Activated naive CD8-positive, alpha-beta T cell treated with anti-CD3 and anti-CD28 coated beads, Interleukin-2, amount 50 U/mL, for 24 hours (primary cell): ENCODE data around the gene WHAMM.
"Not testable (repeated sequence)": the region's sequence is repeated elsewhere in the genome, so short reads cannot be mapped to it uniquely, and the experiment has no call there.

ENCODE experiments used
- ATAC-seq: fragments of 150-1000 bp; cut with Tn5 transposase; one replicate; pipeline ENCODE4 v1.10.0; 2021
- DNase-seq: peaks from one replicate; pipeline ENCODE4 v3.0.0; 2021
- H3K27ac Mint-ChIP-seq: one replicate; pipeline ENCODE4 v1.8.0; 2021; ENCODE audit warnings: mild to moderate bottlenecking, mixed read lengths
- H3K27me3 Mint-ChIP-seq: one replicate; pipeline ENCODE4 v1.8.0; 2021; ENCODE audit warnings: mixed read lengths
- H3K36me3 Mint-ChIP-seq: one replicate; pipeline ENCODE4 v1.8.0; 2021; ENCODE audit warnings: low read depth, mixed read lengths
- H3K4me1 Mint-ChIP-seq: one replicate; pipeline ENCODE4 v1.8.0; 2021; ENCODE audit warnings: mixed read lengths
- H3K4me3 Mint-ChIP-seq: one replicate; pipeline ENCODE4 v1.8.0; 2021; ENCODE audit warnings: mild to moderate bottlenecking, moderate library complexity, mixed read lengths
- H3K9me3 Mint-ChIP-seq: one replicate; pipeline ENCODE4 v1.8.0; 2021; ENCODE audit warnings: mixed read lengths

Gene WHAMM

DNA sequence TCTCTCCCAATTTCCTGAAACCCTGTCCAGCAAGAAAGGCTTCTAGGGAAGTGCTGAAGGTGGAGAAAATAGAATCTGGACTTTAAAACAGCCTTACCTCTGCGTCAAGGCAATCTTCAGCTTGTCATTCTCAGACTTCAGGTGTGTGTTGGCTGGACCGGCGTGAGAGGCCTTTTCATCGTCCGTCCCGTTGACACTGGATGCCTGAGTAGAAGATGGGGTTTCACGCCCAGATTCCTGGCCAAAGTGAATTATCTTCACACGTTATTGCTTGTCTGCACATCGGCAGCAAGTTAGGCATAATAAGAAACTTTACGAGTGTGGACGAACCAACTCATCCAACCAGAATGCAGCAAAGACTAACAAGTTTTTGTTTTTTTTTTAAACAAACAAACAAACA, 49.5 kb downstream of the WHAMM start:
- Mint-ChIP-seq H3K4me1 (peaks cover 6% of the 10 kb centered on the region), H3K36me3 (no peaks in the 10 kb centered on the region), H3K4me3 (no peak overlapping the region), H3K27me3 (no peaks in the 10 kb centered on the region), H3K27ac (no peak overlapping the region), H3K9me3 (no peaks in the 10 kb centered on the region)
- no peak for DNase-seq
- ATAC-seq, result no peak

DNA sequence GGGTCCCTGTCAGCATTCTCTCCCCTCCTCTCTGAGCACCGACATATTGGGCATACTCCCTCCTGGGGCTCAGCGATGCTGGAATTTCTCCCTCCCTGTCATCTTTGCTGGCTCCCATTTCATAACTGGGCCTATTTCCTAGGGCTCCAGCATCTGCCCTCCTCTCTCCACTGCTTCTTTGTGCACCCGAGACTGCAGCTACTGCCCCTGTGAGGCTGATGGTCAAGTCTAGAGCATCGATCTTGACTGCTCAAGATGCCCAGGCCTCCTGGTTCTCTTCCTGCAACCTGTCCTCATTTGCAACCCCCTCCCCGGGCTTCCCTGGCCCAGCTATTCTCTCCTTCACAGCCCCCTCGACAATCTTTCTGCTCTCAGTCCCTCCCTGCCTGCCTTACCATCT, 53.5 kb downstream of the WHAMM start:
- Mint-ChIP-seq H3K9me3 (no peaks in the 10 kb centered on the region), H3K27ac (no peak overlapping the region), H3K4me1 (no peaks in the 10 kb centered on the region), H3K36me3 (no peaks in the 10 kb centered on the region), H3K27me3 (no peaks in the 10 kb centered on the region), H3K4me3 (no peak overlapping the region)
- DNase-seq, result no peak
- no peak for ATAC-seq

DNA sequence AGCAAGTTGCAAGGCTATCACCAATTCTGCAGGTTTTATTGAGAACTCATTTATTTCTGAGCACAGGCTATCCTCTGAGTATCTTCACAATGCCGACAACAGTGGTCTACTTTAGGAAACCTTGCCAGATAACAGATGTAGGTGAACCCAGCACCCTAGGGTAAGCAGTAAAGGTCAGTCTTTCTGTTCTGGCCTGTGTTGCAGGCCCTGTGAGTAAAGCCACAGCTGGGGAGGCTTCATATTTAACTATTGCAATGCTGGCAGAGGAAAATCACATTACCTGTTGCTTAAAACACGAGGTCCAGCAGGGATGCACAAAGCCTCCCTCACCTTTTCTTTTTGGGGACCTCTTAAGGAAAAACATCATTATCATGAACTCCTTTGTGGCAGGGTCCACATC, 55.5 kb downstream of the WHAMM start:
- no peak overlapping the region for H3K4me3 Mint-ChIP-seq
- H3K36me3 Mint-ChIP-seq, result no peaks in the 10 kb centered on the region
- ATAC-seq (no peak), DNase-seq (no peak)
- H3K27me3 Mint-ChIP-seq, result no peaks in the 10 kb centered on the region
- H3K4me1 Mint-ChIP-seq, result no peaks in the 10 kb centered on the region
- H3K27ac Mint-ChIP-seq, result no peak overlapping the region
- no peaks in the 10 kb centered on the region for H3K9me3 Mint-ChIP-seq

DNA sequence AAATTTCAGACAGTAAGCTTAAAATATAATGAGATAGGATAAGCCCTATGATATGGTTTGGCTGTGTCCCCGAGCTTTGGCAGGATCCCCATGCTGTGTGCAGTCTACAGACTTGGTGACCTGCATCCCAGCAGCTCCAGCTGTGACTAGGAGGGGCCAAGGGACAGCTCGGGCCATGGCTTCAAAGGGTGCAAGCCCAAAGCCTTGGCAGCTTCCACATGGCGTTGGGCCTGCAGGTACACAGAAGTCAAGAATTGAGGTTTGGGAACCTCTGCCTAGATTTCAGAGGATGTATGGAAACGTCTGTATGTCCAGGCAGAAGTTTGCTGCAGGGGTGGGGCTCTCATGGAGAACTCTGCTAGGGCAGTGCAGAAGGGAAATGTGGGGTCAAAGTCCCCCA, 56.2 kb downstream of the WHAMM start:
- DNase-seq, ATAC-seq, H3K9me3 Mint-ChIP-seq, H3K4me1 Mint-ChIP-seq, H3K36me3 Mint-ChIP-seq, H3K27me3 Mint-ChIP-seq, H3K4me3 Mint-ChIP-seq, H3K27ac Mint-ChIP-seq: not testable (repeated sequence)

DNA sequence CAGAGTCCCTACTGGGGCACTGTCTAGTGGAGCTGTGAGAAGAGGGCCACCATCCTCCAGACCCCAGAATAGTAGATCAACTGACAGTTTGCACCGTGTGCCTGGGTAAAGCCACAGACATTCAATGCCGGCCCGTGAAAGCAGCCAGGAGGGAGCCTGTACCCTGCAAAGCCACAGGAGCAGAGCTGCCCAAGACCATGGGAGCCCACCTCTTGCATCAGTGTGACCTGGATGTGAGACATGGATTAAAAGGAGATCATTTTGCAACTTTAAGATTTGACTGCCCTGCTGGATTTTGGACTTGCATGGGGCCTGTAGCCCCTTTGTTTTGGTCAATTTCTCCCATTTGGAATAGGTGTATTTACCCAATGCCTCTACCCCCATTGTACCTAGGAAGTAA, 56.6 kb downstream of the WHAMM start:
- H3K36me3 Mint-ChIP-seq, H3K4me1 Mint-ChIP-seq, DNase-seq, H3K27me3 Mint-ChIP-seq, H3K4me3 Mint-ChIP-seq, ATAC-seq, H3K9me3 Mint-ChIP-seq, H3K27ac Mint-ChIP-seq: not testable (repeated sequence)

DNA sequence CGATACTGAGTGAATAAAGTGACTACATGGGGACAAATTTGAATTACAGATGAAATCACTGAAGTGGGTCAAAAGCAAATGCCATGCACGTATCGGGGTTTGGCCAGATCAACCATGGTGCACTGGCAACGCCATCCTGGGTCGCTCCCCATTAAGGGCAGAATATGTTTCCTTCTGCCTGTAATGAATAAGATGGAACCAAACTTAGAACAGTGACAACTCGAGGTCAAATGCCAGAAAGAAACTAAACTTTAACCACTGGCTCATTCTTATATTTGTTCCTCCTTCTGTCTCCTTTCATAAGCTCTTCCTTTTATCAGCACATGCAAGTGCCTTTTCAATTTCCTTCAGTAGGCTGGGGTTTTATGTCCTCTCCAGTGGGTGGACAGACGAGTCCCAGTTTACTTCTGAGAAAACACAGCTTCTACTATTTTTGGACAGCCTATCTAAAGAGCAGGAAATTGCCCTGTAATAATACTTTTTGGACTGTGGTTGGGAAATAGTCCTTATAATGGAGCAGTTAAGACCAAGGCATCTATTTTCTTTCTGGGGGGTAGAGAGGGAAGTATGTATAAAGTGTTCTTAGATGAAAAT, 61.4 kb downstream of the WHAMM start:
- H3K4me1 Mint-ChIP-seq, result no peaks in the 10 kb centered on the region
- H3K4me3 Mint-ChIP-seq, result no peak overlapping the region
- no peak overlapping the region for H3K27ac Mint-ChIP-seq
- no peaks in the 10 kb centered on the region for H3K36me3 Mint-ChIP-seq
- no peaks in the 10 kb centered on the region for H3K27me3 Mint-ChIP-seq
- no peaks in the 10 kb centered on the region for H3K9me3 Mint-ChIP-seq
- ATAC-seq (no peak), DNase-seq (no peak)

DNA sequence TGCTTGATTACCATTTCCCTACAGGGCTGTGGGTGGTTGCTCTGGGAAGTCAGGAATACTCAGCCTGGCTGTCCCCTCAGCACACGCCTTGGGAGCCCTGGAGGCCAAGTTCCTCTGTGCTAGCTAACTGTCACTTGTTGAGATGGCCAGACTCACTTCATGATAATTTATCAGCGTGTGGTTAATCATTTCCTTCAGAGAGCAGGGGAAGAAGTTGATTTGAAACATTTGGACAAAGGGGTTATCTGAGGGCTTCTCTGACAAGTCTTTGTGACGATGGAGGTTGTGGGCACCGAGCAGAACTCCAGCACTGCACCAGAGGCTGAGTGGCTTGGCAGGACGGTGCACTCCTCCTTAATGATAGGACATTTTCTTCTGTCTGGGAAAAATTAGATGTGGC, 61.9 kb downstream of the WHAMM start:
- no peak overlapping the region for H3K4me3 Mint-ChIP-seq
- no peak for DNase-seq
- H3K36me3 Mint-ChIP-seq, result no peaks in the 10 kb centered on the region
- H3K27ac Mint-ChIP-seq, result no peak overlapping the region
- no peaks in the 10 kb centered on the region for H3K4me1 Mint-ChIP-seq
- H3K9me3 Mint-ChIP-seq, result no peaks in the 10 kb centered on the region
- no peaks in the 10 kb centered on the region for H3K27me3 Mint-ChIP-seq
- no peak for ATAC-seq

DNA sequence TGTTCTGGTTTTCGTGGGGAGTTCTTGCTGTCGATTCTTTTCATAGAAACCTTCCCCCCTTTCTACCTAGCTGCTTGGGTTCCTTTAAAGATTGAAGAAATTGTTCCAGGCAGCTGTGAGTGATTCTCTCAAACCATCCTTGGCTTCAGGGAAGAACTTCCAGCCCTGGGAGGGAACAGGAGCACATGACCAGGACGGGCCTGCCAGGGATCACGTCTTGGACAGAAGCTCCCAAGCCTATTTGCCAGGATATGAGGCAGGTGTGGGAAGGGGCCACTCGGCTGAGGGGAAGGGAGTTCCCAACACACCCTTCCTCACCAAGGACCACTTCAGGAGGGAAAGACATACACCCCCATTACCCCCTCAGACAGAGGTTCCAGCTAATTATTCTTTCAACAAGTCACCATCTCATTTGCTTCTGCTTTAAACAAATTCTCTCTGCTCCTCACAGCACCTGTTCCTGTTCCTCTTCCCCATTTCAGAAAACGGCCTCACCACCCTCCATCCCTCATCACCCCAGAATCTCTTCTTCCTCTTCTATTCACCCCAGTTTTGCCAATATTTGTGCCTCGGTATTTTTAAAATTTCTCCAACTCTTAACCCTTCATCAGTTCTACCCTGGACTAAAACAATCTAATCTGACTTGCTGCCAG, 62.5 kb downstream of the WHAMM start:
- no peak overlapping the region for H3K27ac Mint-ChIP-seq
- H3K9me3 Mint-ChIP-seq, result no peaks in the 10 kb centered on the region
- no peaks in the 10 kb centered on the region for H3K4me1 Mint-ChIP-seq
- no peaks in the 10 kb centered on the region for H3K36me3 Mint-ChIP-seq
- DNase-seq (no peak), ATAC-seq (no peak)
- no peaks in the 10 kb centered on the region for H3K27me3 Mint-ChIP-seq
- H3K4me3 Mint-ChIP-seq, result no peak overlapping the region

DNA sequence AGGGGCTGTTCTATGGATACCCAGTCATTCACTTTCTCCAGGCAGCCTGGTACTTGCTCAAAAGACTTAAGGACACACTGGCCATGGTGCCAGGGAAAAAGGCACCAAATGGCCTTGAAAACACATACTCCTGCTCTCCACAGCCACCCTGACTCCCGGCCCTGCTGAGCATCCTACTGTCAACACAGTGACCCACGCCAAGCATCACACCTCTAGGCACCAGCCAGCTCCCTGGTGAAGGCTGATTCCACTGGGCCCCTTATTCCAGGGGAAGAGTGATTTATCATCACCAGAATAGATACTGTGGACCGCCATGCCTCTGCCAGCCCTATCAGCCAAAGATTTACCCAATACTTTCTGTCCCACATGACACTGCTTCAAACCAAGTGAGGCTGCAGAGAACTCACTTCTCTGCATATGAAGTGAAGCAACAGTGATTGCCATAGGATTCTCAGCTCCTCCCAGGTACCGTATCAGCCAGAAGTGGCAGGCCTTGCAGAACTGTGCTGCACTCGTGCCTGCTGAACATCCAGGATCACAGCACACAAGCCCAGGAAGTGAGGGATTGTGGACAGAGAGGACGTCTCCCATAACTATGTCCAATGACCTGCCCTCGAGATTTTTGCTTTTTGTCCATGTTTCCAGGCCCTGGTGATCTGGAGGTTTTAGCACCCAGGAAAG, 63.7 kb downstream of the WHAMM start:
- H3K27ac Mint-ChIP-seq, result no peak overlapping the region
- no peaks in the 10 kb centered on the region for H3K27me3 Mint-ChIP-seq

DNA sequence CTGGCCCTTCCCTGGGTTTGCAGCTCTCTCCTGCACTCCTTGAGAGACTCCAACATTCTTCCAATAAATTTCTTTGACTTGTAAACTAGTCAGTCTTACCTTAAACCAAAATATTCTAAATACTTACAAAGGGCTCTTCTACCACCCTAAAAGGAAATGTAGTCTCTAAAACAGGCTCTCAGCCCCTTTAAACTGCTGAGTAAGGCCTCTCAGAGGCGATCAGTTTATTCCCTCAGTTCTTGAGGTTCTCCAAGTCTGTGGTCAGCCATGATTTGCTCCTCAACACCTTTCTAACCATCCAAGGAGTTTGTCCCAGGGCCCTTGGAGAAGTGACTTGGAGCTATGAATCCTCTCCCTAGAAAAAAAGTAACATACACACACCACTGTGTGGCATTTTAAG, 64.8 kb downstream of the WHAMM start:
- no peaks in the 10 kb centered on the region for H3K36me3 Mint-ChIP-seq
- no peaks in the 10 kb centered on the region for H3K27me3 Mint-ChIP-seq
- no peaks in the 10 kb centered on the region for H3K9me3 Mint-ChIP-seq
- H3K27ac Mint-ChIP-seq, result no peak overlapping the region
- no peaks in the 10 kb centered on the region for H3K4me1 Mint-ChIP-seq
- DNase-seq, result no peak
- ATAC-seq, result no peak
- H3K4me3 Mint-ChIP-seq, result no peak overlapping the region

More for the DNA sequence above, 63.7 kb downstream of the WHAMM start:
- Mint-ChIP-seq H3K4me1 (no peaks in the 10 kb centered on the region), H3K9me3 (no peaks in the 10 kb centered on the region), H3K4me3 (no peak overlapping the region), H3K36me3 (no peaks in the 10 kb centered on the region)
- DNase-seq (no peak), ATAC-seq (no peak)

DNA sequence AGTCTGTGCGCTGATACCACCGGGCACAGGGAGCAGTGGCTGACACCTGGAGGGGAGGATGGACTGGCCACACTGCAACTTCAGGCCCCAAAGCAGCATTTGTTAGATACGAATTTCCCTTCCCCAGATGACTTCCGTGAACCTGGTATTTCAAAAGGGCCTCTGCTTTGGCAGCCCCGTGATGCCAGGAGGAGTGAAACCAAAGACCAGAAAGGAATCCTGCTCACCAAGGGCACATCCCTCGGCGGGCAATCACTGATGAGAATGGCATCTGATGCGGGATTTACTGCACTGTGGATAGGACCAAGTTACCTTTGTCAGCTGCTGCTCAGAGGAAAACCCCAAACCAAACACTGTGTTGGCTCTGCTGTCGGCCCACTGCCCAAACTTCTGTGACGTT, 65.5 kb downstream of the WHAMM start:
- Mint-ChIP-seq H3K27ac (no peak overlapping the region), H3K36me3 (no peaks in the 10 kb centered on the region), H3K4me3 (no peak overlapping the region), H3K27me3 (no peaks in the 10 kb centered on the region), H3K9me3 (no peaks in the 10 kb centered on the region), H3K4me1 (no peaks in the 10 kb centered on the region)
- no peak for DNase-seq
- ATAC-seq, result no peak

DNA sequence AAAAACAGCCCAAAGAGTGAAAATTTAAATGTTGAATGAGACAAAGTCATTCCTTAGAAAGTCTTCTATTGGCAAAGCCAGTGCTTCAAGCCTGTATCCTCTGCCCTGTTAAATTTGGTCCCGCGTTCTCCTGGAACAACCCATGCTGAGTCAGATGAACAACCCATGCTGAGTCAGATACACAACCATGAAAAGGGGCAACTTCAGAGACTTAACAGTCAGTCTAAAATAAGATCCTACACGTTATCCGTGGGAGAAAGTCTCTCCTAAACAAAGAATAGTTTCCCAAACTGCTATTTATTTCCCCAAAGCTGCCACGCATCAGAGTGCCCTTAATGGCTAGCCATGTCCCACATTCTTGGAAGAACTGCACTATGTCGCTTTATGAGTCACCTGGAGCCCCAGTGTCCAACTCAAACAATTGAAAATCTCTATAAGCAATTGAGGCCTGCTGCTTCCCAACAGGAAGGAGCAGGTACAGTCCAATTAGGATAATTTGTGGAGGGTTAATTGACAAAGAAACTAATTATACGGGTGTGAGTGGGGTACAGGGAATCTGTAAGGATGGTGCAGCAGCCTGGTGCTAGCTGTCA, 66.1 kb downstream of the WHAMM start:
- Mint-ChIP-seq H3K27ac (no peak overlapping the region), H3K9me3 (no peaks in the 10 kb centered on the region), H3K4me1 (no peaks in the 10 kb centered on the region), H3K36me3 (no peaks in the 10 kb centered on the region), H3K4me3 (no peak overlapping the region), H3K27me3 (no peaks in the 10 kb centered on the region)
- ATAC-seq (no peak), DNase-seq (no peak)

DNA sequence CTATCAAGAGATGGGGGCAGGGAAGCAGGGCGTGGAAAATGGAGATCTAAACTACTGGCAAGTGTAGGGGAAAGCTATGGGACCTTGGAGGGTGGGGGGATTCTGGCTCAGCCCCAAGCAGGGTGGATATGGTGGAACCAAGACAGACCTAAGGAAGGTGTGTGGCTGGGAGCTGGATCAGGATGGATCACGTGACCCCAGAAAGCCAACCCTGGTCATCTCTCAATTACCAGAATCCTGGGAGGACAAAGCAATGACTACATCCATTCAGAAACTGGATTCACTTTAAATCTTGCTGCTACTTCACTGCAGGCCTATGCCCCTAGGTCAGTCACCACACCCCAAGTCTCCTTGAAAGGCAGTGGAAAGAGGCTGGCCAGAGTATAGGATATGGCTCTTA, 68.4 kb downstream of the WHAMM start:
- H3K27ac Mint-ChIP-seq, result no peak overlapping the region
- ATAC-seq, result no peak
- H3K4me3 Mint-ChIP-seq, result no peak overlapping the region
- H3K4me1 Mint-ChIP-seq, result no peaks in the 10 kb centered on the region
- DNase-seq, result no peak
- H3K27me3 Mint-ChIP-seq, result no peaks in the 10 kb centered on the region
- H3K36me3 Mint-ChIP-seq, result no peaks in the 10 kb centered on the region
- no peaks in the 10 kb centered on the region for H3K9me3 Mint-ChIP-seq

DNA sequence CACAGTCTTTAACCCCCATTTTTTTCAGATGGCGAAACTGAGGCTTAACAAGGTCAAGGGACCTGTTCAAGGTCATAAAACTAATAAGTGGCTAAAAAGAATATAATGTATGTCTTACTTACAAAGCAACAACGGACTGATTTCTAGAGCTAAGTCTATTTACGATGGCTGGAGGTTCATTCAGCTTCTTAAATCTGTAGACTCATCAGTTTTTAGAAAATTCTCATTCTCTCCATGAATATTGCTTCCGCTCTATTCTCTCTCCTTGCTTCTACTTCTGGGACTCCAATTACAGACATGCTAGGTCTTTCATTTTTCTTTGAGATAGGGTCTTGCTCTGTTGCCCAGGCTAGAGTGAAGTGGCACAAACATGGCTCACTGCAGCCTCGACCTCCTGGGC, 68.9 kb downstream of the WHAMM start:
- H3K36me3 Mint-ChIP-seq, result no peaks in the 10 kb centered on the region
- H3K27ac Mint-ChIP-seq, result no peak overlapping the region
- ATAC-seq (no peak), DNase-seq (no peak)
- H3K27me3 Mint-ChIP-seq, result no peaks in the 10 kb centered on the region
- no peaks in the 10 kb centered on the region for H3K4me1 Mint-ChIP-seq
- H3K4me3 Mint-ChIP-seq, result no peak overlapping the region
- no peaks in the 10 kb centered on the region for H3K9me3 Mint-ChIP-seq

DNA sequence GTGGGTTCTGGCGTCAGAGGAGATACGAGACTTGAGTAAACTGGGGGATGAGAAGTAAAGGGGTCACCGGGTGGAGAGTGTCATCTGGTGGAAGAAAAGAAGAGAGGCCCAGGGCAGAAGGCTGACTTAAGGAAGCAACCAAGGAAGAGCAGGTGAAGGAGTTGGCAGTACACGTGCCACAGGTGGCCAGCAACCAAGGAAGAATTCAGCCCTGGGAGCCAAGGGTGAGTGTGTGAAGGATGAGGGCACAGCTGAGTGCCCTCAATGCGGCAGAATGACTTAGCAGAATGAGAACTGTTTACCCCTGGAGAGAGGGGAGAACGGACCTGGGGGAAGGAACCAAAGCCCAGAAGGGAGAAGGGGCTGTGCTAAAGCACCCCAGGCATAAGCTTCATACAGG, 71.3 kb downstream of the WHAMM start:
- H3K27ac Mint-ChIP-seq, result no peak overlapping the region
- DNase-seq (no peak), ATAC-seq (no peak)
- no peaks in the 10 kb centered on the region for H3K9me3 Mint-ChIP-seq
- no peaks in the 10 kb centered on the region for H3K36me3 Mint-ChIP-seq
- no peaks in the 10 kb centered on the region for H3K27me3 Mint-ChIP-seq
- no peaks in the 10 kb centered on the region for H3K4me1 Mint-ChIP-seq
- H3K4me3 Mint-ChIP-seq, result no peak overlapping the region
